Right lobe of liver (tissue), 6 donors: ENCODE data around the gene FMNL2. TPM values are rescaled to one million over a fixed set of nuclear protein-coding genes. Genes with fewer than 3 reads are reported as not detected.
A peak's percentile ranks its signal among the peaks of the same experiment; 100 is the strongest.

Experiments
- ATAC-seq, 4 donors: fragments of 200-7000 bp; cut with Tn5 transposase; one replicate each; pipeline ENCODE4 v1.9.1; 2020; ENCODE audit warnings: mild to moderate bottlenecking in 4 of 4, moderate library complexity in 4 of 4
- DNase-seq, 3 donors: peaks; one replicate each; pipeline ENCODE4 v3.0.0-alpha.2; 2020
- H3K27ac ChIP-seq, 3 donors: fragments of 200-600 bp; one replicate each; pipeline ENCODE4 v1.8.0; 2022
- H3K27me3 ChIP-seq, 2 donors: fragments of 200-600 bp; one replicate each; pipeline ENCODE4 v1.8.0; 2022
- H3K36me3 ChIP-seq, 4 donors: fragments of 200-600 bp; sonication (generic) in 1 of 4; one replicate each; pipeline versions ENCODE4 v1.5.1 to v1.8.0; 2017 to 2022; ENCODE audit warnings: control low read depth in 1 of 4
- H3K4me1 ChIP-seq, 4 donors: fragments of 200-600 bp; sonication (generic) in 1 of 4; one replicate each; pipeline versions ENCODE4 v1.5.1 to v1.8.0; 2017 to 2022; ENCODE audit warnings: control low read depth in 1 of 4
- H3K4me3 ChIP-seq, 3 donors: fragments of 200-600 bp; one replicate each; pipeline ENCODE4 v1.8.0; 2022
- H3K9me3 ChIP-seq, 4 donors: fragments of 200-600 bp; sonication (generic) in 1 of 4; one replicate each; pipeline versions ENCODE4 v1.5.1 to v1.8.0; 2017 to 2022; ENCODE audit warnings: control low read depth in 1 of 4
- CTCF ChIP-seq, 4 donors: fragments of 200-600 bp in 3 of 4; fragments of 450-650 bp in 1 of 4; IDR thresholded peaks; one replicate each; pipeline versions ENCODE4 v1.5.1 to v1.8.0; 2016 to 2022; ENCODE audit warnings: antibody characterized with exemption in 4 of 4, mild to moderate bottlenecking in 2 of 4
- POLR2A ChIP-seq: fragments of 450-650 bp; IDR thresholded peaks from one replicate; pipeline ENCODE4 v1.6.1; 2017; ENCODE audit warnings: antibody characterized with exemption, mild to moderate bottlenecking
- WGBS: methylation state at CpG from one replicate; pipeline ENCODE4 v1.1.6; 2018; ENCODE audit warnings: low coverage, low lambda C conversion rate; ENCODE audit not compliant: insufficient coverage; ENCODE audit errors: missing lambda C conversion rate; 5-methylcytosine and 5-hydroxymethylcytosine counted together
- intact Hi-C, 2 donors: fragments of 100-400 bp; cut with DNase I; formaldehyde crosslinking; loops; one replicate each; pipeline versions ENCODE4 v1.11.2 to v1.14.1; 2022
- total RNA-seq, 6 experiments: library from RNA; depleted of rRNA in 2 of 6; stranded (reverse); fragments of >200 nt in 2 of 6; fragmentation: NEBNext Ultra II Directional in 3 of 6; extraction: Animal tissue kit (Norgen Biotek cat#: 25700) in 3 of 6; gene quantifications; one replicate each; pipeline versions ENCODE4 v1.1.0 to v1.2.4, GENCODE V29; 2016 to 2023
- donor health status: DM: no; HTN: yes; CAD: no.
- donor health status: DM: no; HTN: no; CAD: no.
- donor health status: DM: no; HTN: no; CAD: no.
- donor health status: DM: no; HTN: yes; CAD: no.
- donor health status: DM: no; HTN: yes; CAD: no.

FMNL2 gene
- total RNA-seq, 6 experiments from 2014 or later, result 3.5 to 12.1 (median 7.1) TPM

- ATAC-seq, result peak; percentile 47 to 80 (median 70)
- Histone ChIP-seq H3K4me3 (no peak overlapping the region), H3K4me1 (no peaks in the 10 kb centered on the region), H3K36me3 (no peaks in the 10 kb centered on the region), H3K27ac (no peak overlapping the region), H3K27me3 (no peaks in the 10 kb centered on the region), H3K9me3 (no peaks in the 10 kb centered on the region)
- TF ChIP-seq CTCF (IDR thresholded peaks at IDR 0.05) (no peak), POLR2A (no peak)
- intact Hi-C loops, result no loop called here
- no peak for DNase-seq
- WGBS, result 33% methylated on average over 3 of the region's 4 CpGs
Measured at GRCh38 chr2:152573168-152573567, 238.2 kb downstream of the FMNL2 start.

GRCh38 chr2:152577579-152577978 lies 242.6 kb downstream of the FMNL2 start:
- Histone ChIP-seq H3K27me3 (no peaks in the 10 kb centered on the region), H3K9me3 (no peaks in the 10 kb centered on the region), H3K4me1 (no peaks in the 10 kb centered on the region), H3K36me3 (no peaks in the 10 kb centered on the region), H3K4me3 (no peak overlapping the region), H3K27ac (no peak overlapping the region)
- no peak for ATAC-seq
- TF ChIP-seq POLR2A, result no peak
- TF ChIP-seq CTCF (IDR thresholded peaks at IDR 0.05), result no peak
- 50% methylated on average over 1 of the region's 1 CpG for WGBS
- intact Hi-C loops, result no loop called here
- no peak for DNase-seq

- intact Hi-C loops, result no loop called here
- no peak for ATAC-seq
- WGBS, result 87% methylated on average over 4 of the region's 4 CpGs
Measured at GRCh38 chr2:152578573-152578972, 243.6 kb downstream of the FMNL2 start.

GRCh38 chr2:152580714-152581113 lies 245.7 kb downstream of the FMNL2 start:
- Histone ChIP-seq H3K4me1 (no peaks in the 10 kb centered on the region), H3K9me3 (no peaks in the 10 kb centered on the region), H3K27ac (no peak overlapping the region), H3K27me3 (no peaks in the 10 kb centered on the region), H3K4me3 (no peak overlapping the region), H3K36me3 (no peaks in the 10 kb centered on the region)
- ATAC-seq, result no peak
- no peak for DNase-seq
- intact Hi-C loops, result no loop called here
- TF ChIP-seq POLR2A (no peak), CTCF (IDR thresholded peaks at IDR 0.05) (no peak)
- WGBS, result 51% methylated on average over 3 of the region's 3 CpGs

More at GRCh38 chr2:152578573-152578972, 243.6 kb downstream of the FMNL2 start:
- Histone ChIP-seq H3K9me3 (no peaks in the 10 kb centered on the region), H3K4me1 (no peaks in the 10 kb centered on the region), H3K36me3 (no peaks in the 10 kb centered on the region), H3K27me3 (no peaks in the 10 kb centered on the region), H3K27ac (no peak overlapping the region), H3K4me3 (no peak overlapping the region)
- TF ChIP-seq CTCF (IDR thresholded peaks at IDR 0.05) (no peak), POLR2A (no peak)
- DNase-seq, result no peak

- TF ChIP-seq CTCF (IDR thresholded peaks at IDR 0.05) (no peak), POLR2A (no peak)
- ATAC-seq (no peak), DNase-seq (no peak)
- WGBS, result 83% methylated on average over 8 of the region's 11 CpGs
- no peaks in the 10 kb centered on the region for H3K4me1 ChIP-seq
- H3K27me3 ChIP-seq, result no peaks in the 10 kb centered on the region
- H3K4me3 ChIP-seq, result no peak overlapping the region
- H3K9me3 ChIP-seq, result no peaks in the 10 kb centered on the region
- intact Hi-C loops, result no loop called here
- no peaks in the 10 kb centered on the region for H3K36me3 ChIP-seq
- no peak overlapping the region for H3K27ac ChIP-seq
Measured at GRCh38 chr2:152581360-152581759, 246.4 kb downstream of the FMNL2 start.
